T follicular helper cell (primary cell): Measurements from ENCODE around the gene CNGA3.

Experiments used
- DNase-seq: peaks from one replicate; pipeline ENCODE4 v3.0.0-alpha.2; 2020; ENCODE audit warnings: low read depth

Gene CNGA3

GRCh38 chr2:98442488-98442887 is 96.2 kb downstream of the CNGA3 start:
- DNase-seq: no peak

- peak; percentile 68 for DNase-seq
Measured at GRCh38 chr2:98444436-98445176, 98.3 kb downstream of the CNGA3 start, which contains the start of gene INPP4A. Gene INPP4A (plus strand): TSS chr2:98444858. CDS start chr2:98520049, 75,191 bp downstream.

DNA sequence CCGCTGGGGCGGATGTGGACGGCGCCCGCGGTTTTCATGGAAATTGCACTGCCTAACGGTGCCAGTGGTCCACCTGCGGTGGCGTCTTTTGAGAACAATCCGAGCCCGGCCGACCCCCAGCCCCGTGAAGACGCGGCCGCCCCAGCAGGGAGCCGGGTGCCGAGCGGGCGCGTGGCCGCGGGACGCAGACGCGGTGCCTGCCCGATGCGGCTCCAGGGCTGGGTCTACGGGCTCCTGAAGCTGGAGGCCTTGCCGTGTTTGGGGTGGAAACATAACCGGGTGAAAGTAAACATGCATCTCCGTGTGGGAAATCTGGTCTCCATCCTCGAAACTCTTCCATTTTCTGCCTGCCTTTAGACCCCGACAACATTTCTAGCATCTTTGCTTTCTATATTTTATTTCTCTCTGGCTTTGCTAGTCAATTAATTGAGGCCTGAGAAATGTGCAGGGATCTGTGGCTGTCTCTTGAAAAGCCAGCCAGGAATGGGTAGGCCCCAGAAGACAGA is 99.0 kb downstream of the CNGA3 start:
- no peak for DNase-seq

- no peak for DNase-seq
Measured at GRCh38 chr2:98445683-98446581, 99.7 kb downstream of the CNGA3 start.

DNA sequence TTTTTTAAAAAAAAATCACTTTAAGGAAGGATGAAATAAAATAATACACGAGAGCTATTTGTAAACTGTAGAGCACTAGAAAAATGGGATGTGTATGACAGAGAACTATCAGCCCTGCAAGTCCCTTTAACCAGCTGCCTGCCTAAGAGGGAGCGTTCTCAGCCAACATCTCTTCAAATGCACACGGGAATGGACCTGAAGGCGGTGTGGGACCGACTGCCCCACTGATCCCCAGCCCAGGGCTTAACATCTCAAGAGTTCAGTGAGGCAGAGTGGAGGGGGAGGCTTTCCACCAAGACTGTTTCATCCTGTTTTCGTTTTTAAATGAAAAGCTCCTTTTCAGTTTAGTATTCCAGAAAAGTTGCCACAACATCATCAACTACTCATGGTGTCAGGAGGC is 100.6 kb downstream of the CNGA3 start:
- no peak for DNase-seq
